ENCODE data around the gene GJC2. TPM values are rescaled to one million over a fixed set of nuclear protein-coding genes. Genes with fewer than 3 reads are reported as not detected.

Gene GJC2
- total and polyA plus RNA-seq, 10 of the 15 experiments (the other 5 are each of a cell fraction or from before 2014, with no cell fraction given) = 0.04 to 0.44 (median 0.07) TPM; not detected in 4

DNA sequence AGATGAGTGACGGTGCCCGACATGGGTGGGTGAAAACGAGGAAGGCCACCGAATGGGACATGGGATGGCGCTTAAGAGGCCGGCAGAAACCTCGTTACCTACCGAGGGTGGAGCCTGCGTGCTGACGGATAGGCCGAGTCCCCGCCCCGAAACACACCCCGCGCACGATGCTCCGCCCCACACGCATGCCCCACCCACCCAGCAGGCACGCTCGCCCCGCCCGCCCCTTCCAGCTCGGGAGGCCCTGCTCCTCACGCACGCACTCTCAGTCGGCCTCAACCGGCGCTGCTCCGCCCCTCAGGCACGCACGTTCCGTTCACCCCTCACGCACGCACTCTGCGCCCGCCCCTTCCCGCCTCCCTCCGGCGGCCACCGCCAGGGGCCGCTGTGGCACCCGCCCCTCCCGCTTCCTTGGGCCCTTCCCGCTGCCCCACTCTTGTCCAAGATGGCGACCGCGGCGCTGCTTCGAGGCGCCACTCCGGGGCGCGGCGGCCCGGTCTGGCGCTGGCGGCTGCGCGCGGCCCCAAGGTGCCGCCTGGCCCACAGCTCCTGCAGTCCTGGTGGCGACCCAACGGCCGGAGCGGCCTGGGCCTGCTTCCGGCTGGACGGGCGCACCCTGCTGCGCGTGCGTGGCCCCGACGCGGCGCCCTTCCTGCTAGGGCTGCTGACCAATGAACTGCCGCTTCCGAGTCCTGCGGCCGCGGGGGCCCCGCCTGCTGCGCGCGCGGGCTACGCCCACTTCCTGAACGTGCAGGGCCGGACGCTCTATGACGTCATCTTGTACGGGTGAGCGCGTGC is 15.8 kb downstream of the GJC2 start, which contains the start of gene IBA57 (continued):
- TF ChIP-seq, protein P1, sequence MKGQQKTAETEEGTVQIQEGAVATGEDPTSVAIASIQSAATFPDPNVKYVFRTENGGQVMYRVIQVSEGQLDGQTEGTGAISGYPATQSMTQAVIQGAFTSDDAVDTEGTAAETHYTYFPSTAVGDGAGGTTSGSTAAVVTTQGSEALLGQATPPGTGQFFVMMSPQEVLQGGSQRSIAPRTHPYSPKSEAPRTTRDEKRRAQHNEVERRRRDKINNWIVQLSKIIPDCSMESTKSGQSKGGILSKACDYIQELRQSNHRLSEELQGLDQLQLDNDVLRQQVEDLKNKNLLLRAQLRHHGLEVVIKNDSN (IDR thresholded peaks at IDR 0.05; ENCODE audit: borderline replicate concordance, extremely low read length, insufficient read depth, low read depth, low read length) = peak; percentile 2
- TF ChIP-seq MTA2 (IDR thresholded peaks at IDR 0.05; ENCODE audit: low read depth) = no peak
- peak; percentile 99 for TF ChIP-seq TAF1 (IDR thresholded peaks at IDR 0.05; ENCODE audit: borderline replicate concordance, low read depth, low read length)
- no peak for TF ChIP-seq NFIC (IDR thresholded peaks at IDR 0.05; ENCODE audit: low read depth, low read length)
- TF ChIP-seq NBN (IDR thresholded peaks at IDR 0.05) = peak; percentile 98
- TF ChIP-seq, protein P2, sequence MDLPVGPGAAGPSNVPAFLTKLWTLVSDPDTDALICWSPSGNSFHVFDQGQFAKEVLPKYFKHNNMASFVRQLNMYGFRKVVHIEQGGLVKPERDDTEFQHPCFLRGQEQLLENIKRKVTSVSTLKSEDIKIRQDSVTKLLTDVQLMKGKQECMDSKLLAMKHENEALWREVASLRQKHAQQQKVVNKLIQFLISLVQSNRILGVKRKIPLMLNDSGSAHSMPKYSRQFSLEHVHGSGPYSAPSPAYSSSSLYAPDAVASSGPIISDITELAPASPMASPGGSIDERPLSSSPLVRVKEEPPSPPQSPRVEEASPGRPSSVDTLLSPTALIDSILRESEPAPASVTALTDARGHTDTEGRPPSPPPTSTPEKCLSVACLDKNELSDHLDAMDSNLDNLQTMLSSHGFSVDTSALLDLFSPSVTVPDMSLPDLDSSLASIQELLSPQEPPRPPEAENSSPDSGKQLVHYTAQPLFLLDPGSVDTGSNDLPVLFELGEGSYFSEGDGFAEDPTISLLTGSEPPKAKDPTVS (IDR thresholded peaks at IDR 0.05; ENCODE audit: low read depth, low read length) = no peak
- TF ChIP-seq, protein P3, sequence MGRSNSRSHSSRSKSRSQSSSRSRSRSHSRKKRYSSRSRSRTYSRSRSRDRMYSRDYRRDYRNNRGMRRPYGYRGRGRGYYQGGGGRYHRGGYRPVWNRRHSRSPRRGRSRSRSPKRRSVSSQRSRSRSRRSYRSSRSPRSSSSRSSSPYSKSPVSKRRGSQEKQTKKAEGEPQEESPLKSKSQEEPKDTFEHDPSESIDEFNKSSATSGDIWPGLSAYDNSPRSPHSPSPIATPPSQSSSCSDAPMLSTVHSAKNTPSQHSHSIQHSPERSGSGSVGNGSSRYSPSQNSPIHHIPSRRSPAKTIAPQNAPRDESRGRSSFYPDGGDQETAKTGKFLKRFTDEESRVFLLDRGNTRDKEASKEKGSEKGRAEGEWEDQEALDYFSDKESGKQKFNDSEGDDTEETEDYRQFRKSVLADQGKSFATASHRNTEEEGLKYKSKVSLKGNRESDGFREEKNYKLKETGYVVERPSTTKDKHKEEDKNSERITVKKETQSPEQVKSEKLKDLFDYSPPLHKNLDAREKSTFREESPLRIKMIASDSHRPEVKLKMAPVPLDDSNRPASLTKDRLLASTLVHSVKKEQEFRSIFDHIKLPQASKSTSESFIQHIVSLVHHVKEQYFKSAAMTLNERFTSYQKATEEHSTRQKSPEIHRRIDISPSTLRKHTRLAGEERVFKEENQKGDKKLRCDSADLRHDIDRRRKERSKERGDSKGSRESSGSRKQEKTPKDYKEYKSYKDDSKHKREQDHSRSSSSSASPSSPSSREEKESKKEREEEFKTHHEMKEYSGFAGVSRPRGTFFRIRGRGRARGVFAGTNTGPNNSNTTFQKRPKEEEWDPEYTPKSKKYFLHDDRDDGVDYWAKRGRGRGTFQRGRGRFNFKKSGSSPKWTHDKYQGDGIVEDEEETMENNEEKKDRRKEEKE (IDR thresholded peaks at IDR 0.05) = peak; percentile 69; the same call in 1 of the 2 replicates
- TF ChIP-seq ATF7 (IDR thresholded peaks at IDR 0.05; ENCODE audit: low read depth) = peak; percentile 99
- TF ChIP-seq, protein P4, sequence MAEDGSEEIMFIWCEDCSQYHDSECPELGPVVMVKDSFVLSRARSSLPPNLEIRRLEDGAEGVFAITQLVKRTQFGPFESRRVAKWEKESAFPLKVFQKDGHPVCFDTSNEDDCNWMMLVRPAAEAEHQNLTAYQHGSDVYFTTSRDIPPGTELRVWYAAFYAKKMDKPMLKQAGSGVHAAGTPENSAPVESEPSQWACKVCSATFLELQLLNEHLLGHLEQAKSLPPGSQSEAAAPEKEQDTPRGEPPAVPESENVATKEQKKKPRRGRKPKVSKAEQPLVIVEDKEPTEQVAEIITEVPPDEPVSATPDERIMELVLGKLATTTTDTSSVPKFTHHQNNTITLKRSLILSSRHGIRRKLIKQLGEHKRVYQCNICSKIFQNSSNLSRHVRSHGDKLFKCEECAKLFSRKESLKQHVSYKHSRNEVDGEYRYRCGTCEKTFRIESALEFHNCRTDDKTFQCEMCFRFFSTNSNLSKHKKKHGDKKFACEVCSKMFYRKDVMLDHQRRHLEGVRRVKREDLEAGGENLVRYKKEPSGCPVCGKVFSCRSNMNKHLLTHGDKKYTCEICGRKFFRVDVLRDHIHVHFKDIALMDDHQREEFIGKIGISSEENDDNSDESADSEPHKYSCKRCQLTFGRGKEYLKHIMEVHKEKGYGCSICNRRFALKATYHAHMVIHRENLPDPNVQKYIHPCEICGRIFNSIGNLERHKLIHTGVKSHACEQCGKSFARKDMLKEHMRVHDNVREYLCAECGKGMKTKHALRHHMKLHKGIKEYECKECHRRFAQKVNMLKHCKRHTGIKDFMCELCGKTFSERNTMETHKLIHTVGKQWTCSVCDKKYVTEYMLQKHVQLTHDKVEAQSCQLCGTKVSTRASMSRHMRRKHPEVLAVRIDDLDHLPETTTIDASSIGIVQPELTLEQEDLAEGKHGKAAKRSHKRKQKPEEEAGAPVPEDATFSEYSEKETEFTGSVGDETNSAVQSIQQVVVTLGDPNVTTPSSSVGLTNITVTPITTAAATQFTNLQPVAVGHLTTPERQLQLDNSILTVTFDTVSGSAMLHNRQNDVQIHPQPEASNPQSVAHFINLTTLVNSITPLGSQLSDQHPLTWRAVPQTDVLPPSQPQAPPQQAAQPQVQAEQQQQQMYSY (CRISPR knock-in tag; IDR thresholded peaks at IDR 0.05) = peak; percentile 88
- TF ChIP-seq, protein P5, sequence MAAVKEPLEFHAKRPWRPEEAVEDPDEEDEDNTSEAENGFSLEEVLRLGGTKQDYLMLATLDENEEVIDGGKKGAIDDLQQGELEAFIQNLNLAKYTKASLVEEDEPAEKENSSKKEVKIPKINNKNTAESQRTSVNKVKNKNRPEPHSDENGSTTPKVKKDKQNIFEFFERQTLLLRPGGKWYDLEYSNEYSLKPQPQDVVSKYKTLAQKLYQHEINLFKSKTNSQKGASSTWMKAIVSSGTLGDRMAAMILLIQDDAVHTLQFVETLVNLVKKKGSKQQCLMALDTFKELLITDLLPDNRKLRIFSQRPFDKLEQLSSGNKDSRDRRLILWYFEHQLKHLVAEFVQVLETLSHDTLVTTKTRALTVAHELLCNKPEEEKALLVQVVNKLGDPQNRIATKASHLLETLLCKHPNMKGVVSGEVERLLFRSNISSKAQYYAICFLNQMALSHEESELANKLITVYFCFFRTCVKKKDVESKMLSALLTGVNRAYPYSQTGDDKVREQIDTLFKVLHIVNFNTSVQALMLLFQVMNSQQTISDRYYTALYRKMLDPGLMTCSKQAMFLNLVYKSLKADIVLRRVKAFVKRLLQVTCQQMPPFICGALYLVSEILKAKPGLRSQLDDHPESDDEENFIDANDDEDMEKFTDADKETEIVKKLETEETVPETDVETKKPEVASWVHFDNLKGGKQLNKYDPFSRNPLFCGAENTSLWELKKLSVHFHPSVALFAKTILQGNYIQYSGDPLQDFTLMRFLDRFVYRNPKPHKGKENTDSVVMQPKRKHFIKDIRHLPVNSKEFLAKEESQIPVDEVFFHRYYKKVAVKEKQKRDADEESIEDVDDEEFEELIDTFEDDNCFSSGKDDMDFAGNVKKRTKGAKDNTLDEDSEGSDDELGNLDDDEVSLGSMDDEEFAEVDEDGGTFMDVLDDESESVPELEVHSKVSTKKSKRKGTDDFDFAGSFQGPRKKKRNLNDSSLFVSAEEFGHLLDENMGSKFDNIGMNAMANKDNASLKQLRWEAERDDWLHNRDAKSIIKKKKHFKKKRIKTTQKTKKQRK (IDR thresholded peaks at IDR 0.05; ENCODE audit: low read depth, low read length) = no peak
- TF ChIP-seq BHLHE40 (IDR thresholded peaks at IDR 0.05; ENCODE audit: borderline replicate concordance in 1 of 2, low read depth in 2 of 2, low read length in 1 of 2) = peak; percentile 96 to 98
- no peak for TF ChIP-seq IRF4 (IDR thresholded peaks at IDR 0.05; ENCODE audit: low read depth, low read length)
- peak; percentile 58; the same call in 1 of the 2 replicates for TF ChIP-seq RFX5 (IDR thresholded peaks at IDR 0.05; ENCODE audit: low read depth, low read length)
- no peak; the same call in 1 of the 2 replicates for TF ChIP-seq TARDBP (IDR thresholded peaks at IDR 0.05; ENCODE audit: borderline replicate concordance)
- TF ChIP-seq CREM (IDR thresholded peaks at IDR 0.05; ENCODE audit: low read depth) = peak; percentile 96
- peak; percentile 50; the same call in 1 of the 2 replicates for TF ChIP-seq BRCA1 (IDR thresholded peaks at IDR 0.05; ENCODE audit: low read depth, low read length)
